HFF-Myc (cell line): ENCODE results near the gene MED25.

Experiments used
- DNase-seq: peaks from one replicate; pipeline ENCODE4 v3.0.0-alpha.2; 2011; ENCODE audit warnings: low read depth; ENCODE audit errors: extremely low read depth
- H3K4me3 ChIP-seq: replicated peaks from 2 replicates; pipeline ENCODE4 v1.5.1; 2011; ENCODE audit warnings: low read depth, mild to moderate bottlenecking, control low read depth, low read length
- TF ChIP-seq, protein P1 (sequence below): IDR thresholded peaks from 2 replicates; pipeline ENCODE4 v1.5.1; 2012; ENCODE audit warnings: mild to moderate bottlenecking, low read depth, low read length, control low read depth; ENCODE audit errors: missing control alignments

Gene MED25

DNA sequence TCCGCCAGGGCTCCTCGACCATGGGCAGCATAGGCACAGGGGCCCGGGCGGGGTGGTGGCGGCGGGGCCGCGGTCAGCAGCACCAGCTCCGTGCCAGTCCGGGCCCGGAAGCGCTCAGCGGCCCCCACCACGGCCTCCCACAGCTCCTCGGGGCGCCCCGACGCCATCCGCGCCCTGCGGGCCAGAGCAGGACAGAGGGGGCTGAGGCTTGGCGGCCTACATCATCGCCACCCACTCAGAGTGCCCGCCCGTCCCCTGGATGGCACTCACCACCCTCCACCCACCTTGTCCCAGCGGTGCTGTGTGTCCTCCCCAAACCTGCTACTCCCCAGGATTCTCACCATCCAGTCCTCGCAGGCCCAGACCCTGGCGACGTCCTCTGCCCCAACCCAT, 55.0 kb downstream of the MED25 start:
- DNase-seq = no peak
- H3K4me3 ChIP-seq = no peak overlapping the region
- TF ChIP-seq, protein P1, sequence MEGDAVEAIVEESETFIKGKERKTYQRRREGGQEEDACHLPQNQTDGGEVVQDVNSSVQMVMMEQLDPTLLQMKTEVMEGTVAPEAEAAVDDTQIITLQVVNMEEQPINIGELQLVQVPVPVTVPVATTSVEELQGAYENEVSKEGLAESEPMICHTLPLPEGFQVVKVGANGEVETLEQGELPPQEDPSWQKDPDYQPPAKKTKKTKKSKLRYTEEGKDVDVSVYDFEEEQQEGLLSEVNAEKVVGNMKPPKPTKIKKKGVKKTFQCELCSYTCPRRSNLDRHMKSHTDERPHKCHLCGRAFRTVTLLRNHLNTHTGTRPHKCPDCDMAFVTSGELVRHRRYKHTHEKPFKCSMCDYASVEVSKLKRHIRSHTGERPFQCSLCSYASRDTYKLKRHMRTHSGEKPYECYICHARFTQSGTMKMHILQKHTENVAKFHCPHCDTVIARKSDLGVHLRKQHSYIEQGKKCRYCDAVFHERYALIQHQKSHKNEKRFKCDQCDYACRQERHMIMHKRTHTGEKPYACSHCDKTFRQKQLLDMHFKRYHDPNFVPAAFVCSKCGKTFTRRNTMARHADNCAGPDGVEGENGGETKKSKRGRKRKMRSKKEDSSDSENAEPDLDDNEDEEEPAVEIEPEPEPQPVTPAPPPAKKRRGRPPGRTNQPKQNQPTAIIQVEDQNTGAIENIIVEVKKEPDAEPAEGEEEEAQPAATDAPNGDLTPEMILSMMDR = no peak

DNA sequence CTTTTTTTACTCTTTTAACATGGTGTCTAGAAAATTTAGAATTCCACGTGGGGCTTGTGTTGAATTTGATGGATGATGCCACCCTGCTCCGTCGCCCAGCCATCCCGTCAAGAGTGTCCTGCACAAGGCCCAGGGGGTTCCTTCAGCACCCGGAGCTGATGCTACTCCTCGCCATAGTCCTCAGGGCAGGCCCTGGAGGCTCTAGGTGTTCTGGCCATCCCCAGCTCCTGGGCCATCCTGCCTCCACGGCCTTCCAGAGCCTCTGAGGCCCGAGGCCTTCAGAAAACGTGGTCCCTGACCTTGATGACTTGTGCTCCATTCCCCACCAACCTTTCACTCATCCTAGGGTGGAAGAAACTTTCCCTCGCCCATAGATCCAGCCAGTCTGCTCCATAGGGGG, 55.7 kb downstream of the MED25 start:
- H3K4me3 ChIP-seq = no peak overlapping the region
- TF ChIP-seq, protein P1 = no peak
- no peak for DNase-seq

DNA sequence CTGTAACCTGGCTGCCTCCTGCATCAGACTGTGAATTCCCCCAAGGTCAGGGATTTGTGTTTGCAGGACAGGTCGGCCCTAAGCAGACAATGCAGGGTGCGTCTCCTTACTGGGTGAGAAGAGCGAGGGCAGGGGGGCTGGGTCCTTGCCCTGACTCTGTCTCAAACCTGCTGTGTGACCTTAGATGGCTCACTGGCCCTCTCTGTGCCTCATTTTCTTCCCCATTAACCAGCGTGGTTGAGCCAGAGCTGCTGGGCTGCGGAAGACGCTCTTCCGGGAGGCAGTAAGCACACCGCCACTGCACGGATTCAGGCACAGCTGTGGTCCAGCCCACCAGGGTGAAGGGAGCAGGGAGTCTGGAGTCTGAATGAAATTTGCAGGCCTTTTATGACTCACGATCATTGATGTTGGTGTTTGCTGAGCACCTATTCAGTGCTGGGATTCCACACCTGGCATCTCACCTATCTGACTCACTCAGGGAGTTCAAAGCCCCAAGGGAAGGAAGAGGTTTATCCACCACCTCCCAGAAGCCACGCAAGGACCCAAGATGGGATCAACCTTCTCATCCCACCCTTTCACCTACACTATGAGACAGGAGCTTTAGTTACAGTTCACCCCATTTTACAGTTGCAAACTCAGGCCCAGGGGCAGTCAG, 56.5 kb downstream of the MED25 start:
- TF ChIP-seq, protein P1 = no peak
- H3K4me3 ChIP-seq = peak overlapping the region; percentile 91
- no peak for DNase-seq

DNA sequence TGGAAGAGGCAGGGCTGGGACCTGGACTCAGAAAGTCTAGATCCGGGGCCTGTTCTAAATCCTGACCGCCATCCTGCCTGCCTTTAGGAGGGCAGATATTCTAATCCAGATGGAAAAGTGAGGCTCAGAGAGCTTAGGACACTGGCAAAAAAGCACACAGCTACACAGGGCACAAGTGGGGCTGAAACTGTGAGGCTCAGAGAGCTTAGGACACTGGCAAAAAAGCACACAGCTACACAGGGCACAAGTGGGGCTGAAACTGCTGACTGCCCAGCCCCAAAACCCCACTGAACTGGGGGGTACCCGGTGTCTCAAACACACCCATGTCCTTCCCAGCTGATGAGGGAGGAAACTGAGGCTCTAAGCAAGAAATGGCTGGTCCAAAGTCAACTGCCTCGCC, 57.1 kb downstream of the MED25 start:
- DNase-seq = no peak
- H3K4me3 ChIP-seq = peak overlapping the region; percentile 91
- TF ChIP-seq, protein P1 = no peak

DNA sequence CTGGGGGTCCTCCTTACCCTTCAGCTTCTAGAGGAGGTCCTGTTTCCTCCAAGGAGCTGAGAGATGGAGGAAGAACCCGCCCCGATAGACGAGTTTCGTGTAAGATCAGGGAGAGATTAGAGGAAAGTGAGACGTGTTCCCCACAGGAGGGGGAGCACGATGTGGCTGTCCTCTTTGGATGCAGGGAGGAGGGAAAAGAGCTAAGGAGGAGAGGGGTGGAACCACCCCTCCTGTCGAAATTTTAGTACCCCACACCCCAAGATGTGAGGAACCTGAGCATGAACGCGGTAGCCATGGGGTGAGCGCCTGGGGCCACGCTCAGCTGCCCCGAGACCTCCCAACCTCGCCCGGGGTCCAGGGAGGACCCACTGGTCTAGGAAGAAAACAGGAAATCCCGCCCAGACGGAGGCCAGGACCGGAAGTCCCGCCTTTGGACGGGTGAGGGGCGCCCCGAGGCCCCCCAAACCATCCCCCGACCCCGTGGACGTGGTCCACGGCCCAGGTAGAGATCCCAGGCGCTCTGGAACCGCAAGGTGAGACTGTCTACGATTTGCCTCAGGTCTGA, 57.9 kb downstream of the MED25 start:
- no peak for DNase-seq
- TF ChIP-seq, protein P1 = no peak
- H3K4me3 ChIP-seq = peak overlapping the region; percentile 91

DNA sequence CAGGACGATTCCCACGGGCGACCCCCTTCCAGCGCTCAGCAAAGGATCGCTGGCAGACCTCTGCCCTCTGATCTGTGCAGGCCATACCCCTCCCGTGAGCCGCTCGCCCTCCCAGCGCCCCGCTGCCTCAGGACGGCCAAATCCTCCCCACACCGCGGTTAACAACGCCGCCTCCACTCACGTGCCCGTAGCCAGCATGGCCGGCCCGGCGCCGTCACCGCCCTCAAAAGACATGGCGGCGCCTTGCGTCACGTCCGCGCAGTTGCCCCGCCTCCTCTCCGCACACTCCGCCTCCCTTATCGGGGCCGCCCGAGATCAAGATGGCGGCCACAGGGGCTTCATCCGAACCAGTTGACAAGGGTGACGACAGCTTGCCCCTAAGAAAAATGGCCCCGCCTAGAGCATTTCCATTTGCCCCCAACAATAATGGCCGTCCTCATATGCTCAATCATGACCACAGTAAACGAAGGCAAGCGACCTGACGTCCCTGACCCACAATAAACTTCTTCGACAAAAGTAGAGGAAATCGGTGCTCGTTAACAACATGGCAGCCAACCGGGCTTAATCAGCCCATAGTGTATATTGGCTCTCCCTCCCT, 58.4 kb downstream of the MED25 start:
- peak overlapping the region; percentile 91 for H3K4me3 ChIP-seq
- TF ChIP-seq, protein P1 = no peak
- DNase-seq = peak; percentile 96
